Measurements from ENCODE around the gene GET4.

GRCh38 chr7:896346-897075 lies 20.2 kb downstream of the GET4 start:
- TF ChIP-seq CTCF (optimal IDR thresholded peaks at IDR 0.05 in 1 of 3, IDR thresholded peaks at IDR 0.05 in 1 of 3, conservative IDR thresholded peaks at IDR 0.05 in 1 of 3; ENCODE audit: extremely low read depth in 1 of 3, insufficient read depth in 2 of 3, low read length in 3 of 3) (no peak), EZH2 (IDR thresholded peaks at IDR 0.05; ENCODE audit: low read length) (no peak)
